OCI-LY1 (cell line): ENCODE data around the gene EFHD2.
"Not testable (repeated sequence)": the region's sequence is repeated elsewhere in the genome, so short reads cannot be mapped to it uniquely, and the experiment has no call there.

Experiments
- H2AFZ ChIP-seq: fragments of 200-600 bp; sonication (generic), shearing (Covaris generic); 2 replicates; pipeline ENCODE4 v1.6.0; 2014; ENCODE audit warnings: antibody characterized with exemption, mild to moderate bottlenecking, low read length
- H3F3A ChIP-seq: fragments of 200-600 bp; sonication (generic), shearing (Covaris generic); 2 replicates; pipeline ENCODE4 v1.6.0; 2014; ENCODE audit warnings: mild to moderate bottlenecking, antibody characterized with exemption, low read length, moderate library complexity; ENCODE audit not compliant: insufficient read depth
- H3K27ac ChIP-seq: fragments of 200-600 bp; sonication (generic); 2 replicates; pipeline ENCODE4 v1.5.1; 2014; ENCODE audit warnings: low read length, mixed run types, mild to moderate bottlenecking, low read depth; ENCODE audit not compliant: poor library complexity, severe bottlenecking
- H3K27me3 ChIP-seq: fragments of 200-600 bp; sonication (generic); 2 replicates; pipeline ENCODE4 v1.6.0; 2014; ENCODE audit warnings: antibody characterized with exemption, mild to moderate bottlenecking, low read length, moderate library complexity; ENCODE audit not compliant: insufficient read depth
- H3K36me3 ChIP-seq: fragments of 200-600 bp; sonication (generic); 2 replicates; pipeline ENCODE4 v1.6.1; 2014; ENCODE audit warnings: mild to moderate bottlenecking, antibody characterized with exemption, low read length, moderate library complexity, mixed read lengths; ENCODE audit not compliant: insufficient read depth
- H3K4me1 ChIP-seq: fragments of 200-600 bp; sonication (generic); 2 replicates; pipeline ENCODE4 v1.5.1; 2014; ENCODE audit warnings: mild to moderate bottlenecking, low read length, moderate library complexity; ENCODE audit not compliant: insufficient read depth, severe bottlenecking
- H3K4me2 ChIP-seq: fragments of 200-600 bp; sonication (generic), shearing (Covaris generic); 2 replicates; pipeline ENCODE4 v1.6.1; 2014; ENCODE audit warnings: low read length
- H3K4me3 ChIP-seq: fragments of 200-600 bp; sonication (generic); 2 replicates; pipeline ENCODE4 v1.5.1; 2014; ENCODE audit warnings: low read length, low read depth, mild to moderate bottlenecking, mixed read lengths; ENCODE audit not compliant: poor library complexity, severe bottlenecking
- H3K79me2 ChIP-seq: fragments of 200-600 bp; shearing (Covaris generic); 2 replicates; pipeline ENCODE4 v1.6.1; 2016; ENCODE audit warnings: mixed run types, low read length, mixed read lengths; ENCODE audit not compliant: insufficient read depth
- H3K9ac ChIP-seq: fragments of 200-600 bp; sonication (generic), shearing (Covaris generic); 2 replicates; pipeline ENCODE4 v1.6.1; 2014; ENCODE audit warnings: mild to moderate bottlenecking, low read length, mixed read lengths
- H3K9me2 ChIP-seq: fragments of 200-600 bp; sonication (generic), shearing (Covaris generic); 2 replicates; pipeline ENCODE4 v1.6.1; 2014; ENCODE audit warnings: low read depth, mild to moderate bottlenecking, low read length, mixed read lengths
- H3K9me3 ChIP-seq: fragments of 200-600 bp; shearing (Covaris generic); 2 replicates; pipeline ENCODE4 v1.6.1; 2014; ENCODE audit warnings: low read length, mixed read lengths
- H4K20me1 ChIP-seq: fragments of 200-600 bp; sonication (generic), shearing (Covaris generic); 2 replicates; pipeline ENCODE4 v1.6.0; 2016; ENCODE audit warnings: mild to moderate bottlenecking, low read length; ENCODE audit not compliant: insufficient read depth
- CTCF ChIP-seq: fragments of 200-600 bp; sonication (generic), shearing (Covaris generic); IDR thresholded peaks from 2 replicates; pipeline ENCODE4 v1.5.1; 2017; ENCODE audit warnings: mild to moderate bottlenecking, antibody characterized with exemption, low read length, moderate library complexity, mixed read lengths
- EZH2 ChIP-seq: fragments of 200-600 bp; sonication (generic), shearing (Covaris generic); IDR thresholded peaks from 2 replicates; pipeline ENCODE4 v1.8.0; 2017; ENCODE audit warnings: borderline replicate concordance, mixed run types, mild to moderate bottlenecking, antibody characterized with exemption, low read length, moderate library complexity, mixed read lengths

The EFHD2 gene

GRCh38 chr1:15378729-15379128 lies 31.0 kb upstream of the EFHD2 start:
- no peaks in the 10 kb centered on the region for H3K36me3 ChIP-seq
- H3K4me2 ChIP-seq = no peak overlapping the region
- H3K27ac ChIP-seq = no peak overlapping the region
- no peak overlapping the region for H3K4me3 ChIP-seq
- no peaks in the 10 kb centered on the region for H3K4me1 ChIP-seq
- H3K9me3 ChIP-seq = no peaks in the 10 kb centered on the region
- no peaks in the 10 kb centered on the region for H3K27me3 ChIP-seq
- no peak overlapping the region for H3K9ac ChIP-seq
- H3F3A ChIP-seq = no peaks in the 10 kb centered on the region
- no peak overlapping the region for H2AFZ ChIP-seq
- no peaks in the 10 kb centered on the region for H3K79me2 ChIP-seq
- TF ChIP-seq CTCF (no peak), EZH2 (no peak)
- H4K20me1 ChIP-seq = no peaks in the 10 kb centered on the region
- no peaks in the 10 kb centered on the region for H3K9me2 ChIP-seq

- not testable (repeated sequence) for H3K27me3 ChIP-seq, H3F3A ChIP-seq, H3K9me3 ChIP-seq, H3K36me3 ChIP-seq, H4K20me1 ChIP-seq, H3K4me2 ChIP-seq, H3K79me2 ChIP-seq, H2AFZ ChIP-seq, H3K9me2 ChIP-seq, H3K4me3 ChIP-seq, H3K27ac ChIP-seq, H3K4me1 ChIP-seq, H3K9ac ChIP-seq
Observed at GRCh38 chr1:15379151-15379550, 30.5 kb upstream of the EFHD2 start.

GRCh38 chr1:15380601-15381508 lies 28.8 kb upstream of the EFHD2 start:
- peaks cover 4% of the 10 kb centered on the region; the same call in 1 of the 2 replicates for H3K27me3 ChIP-seq
- H3K79me2 ChIP-seq = no peaks in the 10 kb centered on the region
- TF ChIP-seq CTCF (no peak), EZH2 (no peak)

GRCh38 chr1:15381805-15382204 lies 27.9 kb upstream of the EFHD2 start:
- Histone ChIP-seq H3K9me2 (no peaks in the 10 kb centered on the region), H3K79me2 (no peaks in the 10 kb centered on the region), H3K9me3 (no peaks in the 10 kb centered on the region), H3K36me3 (no peaks in the 10 kb centered on the region), H3F3A (no peaks in the 10 kb centered on the region), H3K4me3 (no peak overlapping the region), H3K27me3 (peaks cover 4% of the 10 kb centered on the region; the same call in 1 of the 2 replicates), H3K9ac (no peak overlapping the region), H3K27ac (no peak overlapping the region), H4K20me1 (no peaks in the 10 kb centered on the region), H3K4me1 (peaks cover 5% of the 10 kb centered on the region), H3K4me2 (no peak overlapping the region), H2AFZ (no peak overlapping the region)
- TF ChIP-seq CTCF (no peak), EZH2 (no peak)

More at GRCh38 chr1:15380601-15381508, 28.8 kb upstream of the EFHD2 start:
- no peaks in the 10 kb centered on the region for H3K36me3 ChIP-seq
- no peaks in the 10 kb centered on the region for H3K9me3 ChIP-seq
- H3K27ac ChIP-seq = no peak overlapping the region
- H4K20me1 ChIP-seq = no peaks in the 10 kb centered on the region
- H3K9ac ChIP-seq = no peak overlapping the region
- H2AFZ ChIP-seq = no peak overlapping the region
- H3K4me3 ChIP-seq = no peak overlapping the region
- H3K9me2 ChIP-seq = no peaks in the 10 kb centered on the region
- peaks cover 5% of the 10 kb centered on the region for H3K4me1 ChIP-seq
- H3K4me2 ChIP-seq = no peak overlapping the region
- no peaks in the 10 kb centered on the region for H3F3A ChIP-seq
